H1 (cell line): ENCODE data around the gene ADD3. TPM values are rescaled to one million over a fixed set of nuclear protein-coding genes. Genes with fewer than 3 reads are reported as not detected.

Experiments used
- ASH2L ChIP-seq: fragments of 200-600, 300-600 bp; sonication (generic); IDR thresholded peaks from one replicate; pipeline ENCODE4 v1.7.1; 2017; ENCODE audit warnings: low read length
- BACH1 ChIP-seq: IDR thresholded peaks from 2 replicates; pipeline ENCODE4 v1.6.1; 2012; ENCODE audit warnings: low read length, improper control_type of control experiment
- CHD1 ChIP-seq: IDR thresholded peaks from 2 replicates; pipeline ENCODE4 v1.6.1; 2012; ENCODE audit warnings: low read depth, low read length, improper control_type of control experiment
- POLR2A ChIP-seq, 2 experiments: IDR thresholded peaks; 1 replicate in 1 of 2; 2 replicates in 1 of 2; pipeline ENCODE4 v1.6.1; 2011; ENCODE audit warnings: low read depth in 2 of 2, low read length in 2 of 2, mild to moderate bottlenecking in 2 of 2; ENCODE audit errors: control extremely low read depth in 1 of 2
- RAD21 ChIP-seq, 2 experiments: IDR thresholded peaks in 1 of 2; conservative IDR thresholded peaks in 1 of 2; 2 replicates each; pipeline ENCODE4 v1.6.1; 2011; ENCODE audit warnings: low read depth in 2 of 2, low read length in 2 of 2, improper control_type of control experiment in 1 of 2, inconsistent platforms in 1 of 2, mild to moderate bottlenecking in 1 of 2, moderate library complexity in 1 of 2
- polyA plus RNA-seq, 7 experiments: library from polyadenylated mRNA; depleted of rRNA in 3 of 7; stranded (reverse) in 5 of 7; unstranded in 2 of 7; fragments of >200 nt in 5 of 7; fragments of 200-250 nt in 2 of 7; gene quantifications; 1 replicate in 5 of 7; 2 replicates in 1 of 7; 4 replicates in 1 of 7; pipeline versions ENCODE4 v1.2.1 to v1.2.3, GENCODE V29; 2011 to 2013; ENCODE audit warnings: missing spikeins in 2 of 7, mixed read lengths in 2 of 7
- total RNA-seq: library from RNA; stranded (reverse); fragmentation: NEBNext Ultra II Directional; extraction: Animal tissue kit (Norgen Biotek cat#: 25700); gene quantifications from 2 replicates; pipeline ENCODE4 v1.2.1, GENCODE V29; 2021

ADD3 gene
- total and polyA plus RNA-seq, 2 of the 8 experiments (the other 6 are each of a cell fraction or from before 2014, with no cell fraction given): 44.7 to 85.6 TPM

DNA sequence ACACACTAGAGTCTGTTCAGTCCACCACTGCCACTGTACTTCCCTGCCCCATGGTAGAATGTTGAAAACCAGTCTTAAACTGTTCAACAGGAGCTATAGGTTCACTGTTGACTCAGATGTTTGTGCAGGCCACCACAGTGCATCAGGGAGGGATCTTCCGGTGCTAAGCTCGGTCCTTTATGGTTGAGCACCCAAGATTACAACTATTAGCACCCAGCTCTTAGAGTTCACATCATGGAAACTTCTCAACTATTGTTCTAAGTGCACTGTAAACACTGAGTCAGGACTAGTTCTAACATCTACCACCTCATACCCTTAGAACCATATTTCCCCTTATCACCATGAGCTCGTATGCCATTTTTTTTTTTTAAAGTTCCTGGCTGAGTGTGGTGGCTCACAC lies 102.6 kb downstream of the ADD3 start (continued):
- no peak for TF ChIP-seq RAD21 (IDR thresholded peaks at IDR 0.05 in 1 of 2, conservative IDR thresholded peaks at IDR 0.05 in 1 of 2; ENCODE audit: low read depth in 2 of 2, low read length in 2 of 2)
- no peak for TF ChIP-seq POLR2A (IDR thresholded peaks at IDR 0.05; ENCODE audit: control extremely low read depth in 1 of 2, low read depth in 2 of 2, low read length in 2 of 2)
- TF ChIP-seq CHD1: no peak
- no peak for TF ChIP-seq ASH2L
- TF ChIP-seq BACH1: no peak
- TF ChIP-seq, all 59 proteins: peak for 0
